H1 (cell line): ENCODE data around the gene DCTN3. TPM values are rescaled to one million over a fixed set of nuclear protein-coding genes. Genes with fewer than 3 reads are reported as not detected.

ENCODE experiments used
- CHD1 ChIP-seq: IDR thresholded peaks from 2 replicates; pipeline ENCODE4 v1.6.1; 2012; ENCODE audit warnings: low read depth, low read length, improper control_type of control experiment
- CREB1 ChIP-seq: IDR thresholded peaks from 2 replicates; pipeline ENCODE4 v1.6.1; 2012; ENCODE audit warnings: inconsistent platforms
- E2F6 ChIP-seq: IDR thresholded peaks from 2 replicates; pipeline ENCODE4 v1.6.1; 2012; ENCODE audit warnings: inconsistent platforms
- EP300 ChIP-seq, 2 experiments: IDR thresholded peaks; 1 replicate in 1 of 2; 2 replicates in 1 of 2; pipeline ENCODE4 v1.6.1; 2011 to 2012; ENCODE audit warnings: low read depth in 2 of 2, low read length in 2 of 2, mild to moderate bottlenecking in 2 of 2, borderline replicate concordance in 1 of 2, inconsistent platforms in 1 of 2, moderate library complexity in 1 of 2
- GTF2F1 ChIP-seq: IDR thresholded peaks from 2 replicates; pipeline ENCODE4 v1.6.1; 2012; ENCODE audit warnings: low read depth, low read length, improper control_type of control experiment, borderline replicate concordance
- HDAC2 ChIP-seq, 2 experiments: fragments of 300-600 bp in 1 of 2; sonication (generic) in 1 of 2; IDR thresholded peaks; 2 replicates each; pipeline ENCODE4 v1.6.1; 2011 to 2012; ENCODE audit warnings: low read depth in 2 of 2, low read length in 2 of 2, mild to moderate bottlenecking in 2 of 2, moderate library complexity in 2 of 2, borderline replicate concordance in 1 of 2, inconsistent platforms in 1 of 2
- NRF1 ChIP-seq: IDR thresholded peaks from 2 replicates; pipeline ENCODE4 v1.6.1; 2011; ENCODE audit warnings: mild to moderate bottlenecking, low read depth, low read length, improper control_type of control experiment
- PHF8 ChIP-seq: fragments of 200-600 bp; sonication (generic); conservative IDR thresholded peaks from 2 replicates; pipeline ENCODE4 v1.7.1; 2012; ENCODE audit warnings: low read depth, mild to moderate bottlenecking, inconsistent platforms, low read length, moderate library complexity
- POLR2A ChIP-seq, 2 experiments: IDR thresholded peaks; 1 replicate in 1 of 2; 2 replicates in 1 of 2; pipeline ENCODE4 v1.6.1; 2011; ENCODE audit warnings: low read depth in 2 of 2, low read length in 2 of 2, mild to moderate bottlenecking in 2 of 2; ENCODE audit errors: control extremely low read depth in 1 of 2
- RNF2 ChIP-seq: fragments of 200-900, 300-1000 bp; sonication (generic); IDR thresholded peaks from 2 replicates; pipeline ENCODE4 v1.7.1; 2016; ENCODE audit warnings: borderline replicate concordance, low read depth, mild to moderate bottlenecking, antibody characterized with exemption, low read length; ENCODE audit not compliant: poor library complexity, severe bottlenecking; ENCODE audit errors: missing control alignments
- SIN3A ChIP-seq, 2 experiments: IDR thresholded peaks in 1 of 2; conservative IDR thresholded peaks in 1 of 2; 2 replicates each; pipeline ENCODE4 v1.6.1; 2011 to 2012; ENCODE audit warnings: low read length in 2 of 2, improper control_type of control experiment in 1 of 2, low read depth in 1 of 2, mild to moderate bottlenecking in 1 of 2
- SP4 ChIP-seq: IDR thresholded peaks from 2 replicates; pipeline ENCODE4 v1.6.1; 2012; ENCODE audit warnings: low read length, inconsistent platforms
- TAF1 ChIP-seq: IDR thresholded peaks from 2 replicates; pipeline ENCODE4 v1.6.1; 2011; ENCODE audit warnings: mild to moderate bottlenecking, low read depth, low read length
- TBP ChIP-seq: IDR thresholded peaks from 2 replicates; pipeline ENCODE4 v1.6.1; 2011; ENCODE audit warnings: low read depth, low read length, improper control_type of control experiment
- TCF12 ChIP-seq: IDR thresholded peaks from 2 replicates; pipeline ENCODE4 v1.6.1; 2011; ENCODE audit warnings: low read depth, mild to moderate bottlenecking, low read length
- polyA plus RNA-seq, 7 experiments: library from polyadenylated mRNA; depleted of rRNA in 3 of 7; stranded (reverse) in 5 of 7; unstranded in 2 of 7; fragments of >200 nt in 5 of 7; fragments of 200-250 nt in 2 of 7; gene quantifications; 1 replicate in 5 of 7; 2 replicates in 1 of 7; 4 replicates in 1 of 7; pipeline versions ENCODE4 v1.2.1 to v1.2.3, GENCODE V29; 2011 to 2013; ENCODE audit warnings: missing spikeins in 2 of 7, mixed read lengths in 2 of 7
- total RNA-seq: library from RNA; stranded (reverse); fragmentation: NEBNext Ultra II Directional; extraction: Animal tissue kit (Norgen Biotek cat#: 25700); gene quantifications from 2 replicates; pipeline ENCODE4 v1.2.1, GENCODE V29; 2021

DCTN3 gene
- total and polyA plus RNA-seq, 2 of the 8 experiments (the other 6 are each of a cell fraction or from before 2014, with no cell fraction given), result 25.6 to 39.2 TPM

GRCh38 chr9:34637356-34638137, 17.3 kb upstream of the DCTN3 start, which contains the start of gene SIGMAR1 (continued):
- peak; percentile 20 to 78; a peak in 2 of 4 replicates for TF ChIP-seq SIN3A (conservative IDR thresholded peaks at IDR 0.05 in 1 of 2, IDR thresholded peaks at IDR 0.05 in 1 of 2; ENCODE audit: low read depth in 1 of 2, low read length in 2 of 2)
- TF ChIP-seq POLR2A (IDR thresholded peaks at IDR 0.05; ENCODE audit: control extremely low read depth in 1 of 2, low read depth in 2 of 2, low read length in 2 of 2), result peak; percentile 49 to 61; a peak in 2 of 3 replicates
- TF ChIP-seq EP300 (IDR thresholded peaks at IDR 0.05; ENCODE audit: borderline replicate concordance in 1 of 2, low read depth in 2 of 2, low read length in 2 of 2), result peak in 1 of 2 experiments; percentile 98; a peak in 2 of 3 replicates
- peak; percentile 78 for TF ChIP-seq CREB1
- TF ChIP-seq RNF2, result peak; percentile 27
- 0 out of 4 replicates have a peak, but pooled peaks of 1 of the 2 experiments have one; percentile 26 for TF ChIP-seq HDAC2 (IDR thresholded peaks at IDR 0.05; ENCODE audit: borderline replicate concordance in 1 of 2, low read depth in 2 of 2, low read length in 2 of 2)
- 0 out of 2 replicates have a peak, but pooled peaks have one; percentile 7 for TF ChIP-seq TCF12
- peak; percentile 94 for TF ChIP-seq E2F6
- TF ChIP-seq TAF1, result peak; percentile 67; the same call in 1 of the 2 replicates
- TF ChIP-seq CHD1, result peak; percentile 88; the same call in 1 of the 2 replicates
- TF ChIP-seq TBP, result peak; percentile 58
- 0 out of 2 replicates have a peak, but pooled peaks have one; percentile 21 for TF ChIP-seq GTF2F1
- TF ChIP-seq SP4, result peak; percentile 83; the same call in 1 of the 2 replicates
- TF ChIP-seq PHF8, result peak; percentile 68
- TF ChIP-seq NRF1, result no peak
